Measurements from ENCODE around the gene MOCS1. TPM values are rescaled to one million over a fixed set of nuclear protein-coding genes. Genes with fewer than 3 reads are reported as not detected.

MOCS1 gene
- total and polyA plus RNA-seq, 4 donors, result 6.7 to 36.2 (median 29.2) TPM

DNA sequence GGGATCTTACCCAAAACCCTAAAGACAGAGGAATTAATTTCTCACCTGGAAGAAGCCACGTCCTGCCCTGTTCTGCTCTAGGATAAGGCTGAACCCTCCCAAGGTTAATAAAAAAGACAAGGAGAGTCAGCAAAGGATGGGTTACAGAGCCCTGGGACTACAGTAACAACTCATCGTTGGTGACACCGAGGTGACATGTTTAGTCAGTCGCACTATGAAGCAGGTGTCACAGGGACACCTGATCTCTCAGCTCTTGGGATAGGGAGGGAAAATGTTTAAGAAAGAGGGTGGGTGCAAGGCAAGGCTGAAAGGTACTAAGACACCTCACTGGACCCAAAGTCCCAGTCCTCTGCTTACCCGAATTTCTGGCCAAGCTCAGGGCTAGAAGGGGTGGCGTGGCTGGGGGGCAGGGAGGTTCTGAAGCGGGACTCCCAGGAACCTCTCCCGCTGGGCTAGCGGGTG, 562 bp downstream of the MOCS1 start:
- WGBS, result 10% methylated on average over 9 of the region's 9 CpGs
- H3K4me1 ChIP-seq (ENCODE audit: control insufficient read depth in 4 of 4, insufficient read depth in 4 of 4, low read length in 3 of 4), result peaks cover 16 to 52% (median 36%) of the 10 kb centered on the region in 4 donors
- no peaks in the 10 kb centered on the region for H3K36me3 ChIP-seq (ENCODE audit: control insufficient read depth in 4 of 4, insufficient read depth in 3 of 4, low read depth in 1 of 4, low read length in 3 of 4)
- H3K4me3 ChIP-seq (ENCODE audit: low read depth in 1 of 3, low read length in 3 of 3), result peak overlapping the region; percentile 59 to 85 (median 84)
- H3K27me3 ChIP-seq (ENCODE audit: control insufficient read depth in 4 of 4, insufficient read depth in 4 of 4, low read length in 3 of 4), result no peaks in the 10 kb centered on the region
- no peaks in the 10 kb centered on the region for H3K9me3 ChIP-seq (ENCODE audit: control insufficient read depth in 4 of 4, low read length in 3 of 4)
- TF ChIP-seq TAF1 (conservative IDR thresholded peaks at IDR 0.05) (no peak), NR2F2 (IDR thresholded peaks at IDR 0.05) (no peak), HNF4G (IDR thresholded peaks at IDR 0.05) (no peak), FOXA2 (IDR thresholded peaks at IDR 0.05) (no peak), FOXA1 (IDR thresholded peaks at IDR 0.05) (no peak), ATF3 (IDR thresholded peaks at IDR 0.05) (no peak), JUND (IDR thresholded peaks at IDR 0.05) (no peak), YY1 (IDR thresholded peaks at IDR 0.05) (no peak), RXRA (IDR thresholded peaks at IDR 0.05) (no peak), GABPA (IDR thresholded peaks at IDR 0.05 in 1 of 2, conservative IDR thresholded peaks at IDR 0.05 in 1 of 2) (no peak)
- TF ChIP-seq, protein P1, sequence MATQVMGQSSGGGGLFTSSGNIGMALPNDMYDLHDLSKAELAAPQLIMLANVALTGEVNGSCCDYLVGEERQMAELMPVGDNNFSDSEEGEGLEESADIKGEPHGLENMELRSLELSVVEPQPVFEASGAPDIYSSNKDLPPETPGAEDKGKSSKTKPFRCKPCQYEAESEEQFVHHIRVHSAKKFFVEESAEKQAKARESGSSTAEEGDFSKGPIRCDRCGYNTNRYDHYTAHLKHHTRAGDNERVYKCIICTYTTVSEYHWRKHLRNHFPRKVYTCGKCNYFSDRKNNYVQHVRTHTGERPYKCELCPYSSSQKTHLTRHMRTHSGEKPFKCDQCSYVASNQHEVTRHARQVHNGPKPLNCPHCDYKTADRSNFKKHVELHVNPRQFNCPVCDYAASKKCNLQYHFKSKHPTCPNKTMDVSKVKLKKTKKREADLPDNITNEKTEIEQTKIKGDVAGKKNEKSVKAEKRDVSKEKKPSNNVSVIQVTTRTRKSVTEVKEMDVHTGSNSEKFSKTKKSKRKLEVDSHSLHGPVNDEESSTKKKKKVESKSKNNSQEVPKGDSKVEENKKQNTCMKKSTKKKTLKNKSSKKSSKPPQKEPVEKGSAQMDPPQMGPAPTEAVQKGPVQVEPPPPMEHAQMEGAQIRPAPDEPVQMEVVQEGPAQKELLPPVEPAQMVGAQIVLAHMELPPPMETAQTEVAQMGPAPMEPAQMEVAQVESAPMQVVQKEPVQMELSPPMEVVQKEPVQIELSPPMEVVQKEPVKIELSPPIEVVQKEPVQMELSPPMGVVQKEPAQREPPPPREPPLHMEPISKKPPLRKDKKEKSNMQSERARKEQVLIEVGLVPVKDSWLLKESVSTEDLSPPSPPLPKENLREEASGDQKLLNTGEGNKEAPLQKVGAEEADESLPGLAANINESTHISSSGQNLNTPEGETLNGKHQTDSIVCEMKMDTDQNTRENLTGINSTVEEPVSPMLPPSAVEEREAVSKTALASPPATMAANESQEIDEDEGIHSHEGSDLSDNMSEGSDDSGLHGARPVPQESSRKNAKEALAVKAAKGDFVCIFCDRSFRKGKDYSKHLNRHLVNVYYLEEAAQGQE (IDR thresholded peaks at IDR 0.05), result no peak
- TF ChIP-seq, protein P2, sequence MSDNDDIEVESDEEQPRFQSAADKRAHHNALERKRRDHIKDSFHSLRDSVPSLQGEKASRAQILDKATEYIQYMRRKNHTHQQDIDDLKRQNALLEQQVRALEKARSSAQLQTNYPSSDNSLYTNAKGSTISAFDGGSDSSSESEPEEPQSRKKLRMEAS (IDR thresholded peaks at IDR 0.05), result no peak
- TF ChIP-seq, protein P3, sequence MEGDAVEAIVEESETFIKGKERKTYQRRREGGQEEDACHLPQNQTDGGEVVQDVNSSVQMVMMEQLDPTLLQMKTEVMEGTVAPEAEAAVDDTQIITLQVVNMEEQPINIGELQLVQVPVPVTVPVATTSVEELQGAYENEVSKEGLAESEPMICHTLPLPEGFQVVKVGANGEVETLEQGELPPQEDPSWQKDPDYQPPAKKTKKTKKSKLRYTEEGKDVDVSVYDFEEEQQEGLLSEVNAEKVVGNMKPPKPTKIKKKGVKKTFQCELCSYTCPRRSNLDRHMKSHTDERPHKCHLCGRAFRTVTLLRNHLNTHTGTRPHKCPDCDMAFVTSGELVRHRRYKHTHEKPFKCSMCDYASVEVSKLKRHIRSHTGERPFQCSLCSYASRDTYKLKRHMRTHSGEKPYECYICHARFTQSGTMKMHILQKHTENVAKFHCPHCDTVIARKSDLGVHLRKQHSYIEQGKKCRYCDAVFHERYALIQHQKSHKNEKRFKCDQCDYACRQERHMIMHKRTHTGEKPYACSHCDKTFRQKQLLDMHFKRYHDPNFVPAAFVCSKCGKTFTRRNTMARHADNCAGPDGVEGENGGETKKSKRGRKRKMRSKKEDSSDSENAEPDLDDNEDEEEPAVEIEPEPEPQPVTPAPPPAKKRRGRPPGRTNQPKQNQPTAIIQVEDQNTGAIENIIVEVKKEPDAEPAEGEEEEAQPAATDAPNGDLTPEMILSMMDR (IDR thresholded peaks at IDR 0.05; ENCODE audit: low read depth, low read length, missing input control), result no peak
- TF ChIP-seq, protein P4, sequence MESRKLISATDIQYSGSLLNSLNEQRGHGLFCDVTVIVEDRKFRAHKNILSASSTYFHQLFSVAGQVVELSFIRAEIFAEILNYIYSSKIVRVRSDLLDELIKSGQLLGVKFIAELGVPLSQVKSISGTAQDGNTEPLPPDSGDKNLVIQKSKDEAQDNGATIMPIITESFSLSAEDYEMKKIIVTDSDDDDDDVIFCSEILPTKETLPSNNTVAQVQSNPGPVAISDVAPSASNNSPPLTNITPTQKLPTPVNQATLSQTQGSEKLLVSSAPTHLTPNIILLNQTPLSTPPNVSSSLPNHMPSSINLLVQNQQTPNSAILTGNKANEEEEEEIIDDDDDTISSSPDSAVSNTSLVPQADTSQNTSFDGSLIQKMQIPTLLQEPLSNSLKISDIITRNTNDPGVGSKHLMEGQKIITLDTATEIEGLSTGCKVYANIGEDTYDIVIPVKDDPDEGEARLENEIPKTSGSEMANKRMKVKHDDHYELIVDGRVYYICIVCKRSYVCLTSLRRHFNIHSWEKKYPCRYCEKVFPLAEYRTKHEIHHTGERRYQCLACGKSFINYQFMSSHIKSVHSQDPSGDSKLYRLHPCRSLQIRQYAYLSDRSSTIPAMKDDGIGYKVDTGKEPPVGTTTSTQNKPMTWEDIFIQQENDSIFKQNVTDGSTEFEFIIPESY (IDR thresholded peaks at IDR 0.05), result no peak
- H3K9ac ChIP-seq (ENCODE audit: low read depth in 1 of 2, low read length in 2 of 2), result peak overlapping the region; percentile 45 to 55
- H3K27ac ChIP-seq (ENCODE audit: low read depth in 1 of 2, low read length in 2 of 2), result peak overlapping the region; percentile 76 to 85
- no peak for DNase-seq (ENCODE audit: low spot score)

DNA sequence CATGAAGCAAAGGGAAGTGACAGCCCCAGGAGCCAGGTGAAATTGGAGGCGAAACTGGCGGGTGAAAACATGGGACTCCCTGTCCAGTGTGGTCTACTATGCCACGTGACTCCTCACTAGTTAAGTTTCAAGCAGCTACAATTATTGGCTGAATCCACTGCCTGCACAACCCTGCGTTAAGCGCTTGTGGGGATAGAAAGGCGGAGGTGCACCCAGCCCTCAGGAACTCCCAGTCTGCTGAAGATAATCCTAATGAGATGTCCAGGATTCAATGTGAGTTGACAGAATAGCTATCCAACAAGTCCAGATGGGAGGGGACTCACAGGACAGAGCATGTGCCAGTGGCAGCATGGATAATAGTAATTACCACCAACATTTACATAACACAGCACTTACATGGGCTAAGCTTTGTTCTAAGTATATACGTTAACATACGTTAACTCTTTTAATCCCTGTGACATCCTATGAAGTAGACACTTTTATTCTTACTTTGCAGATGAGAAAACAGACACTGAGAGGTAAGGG, 1.8 kb downstream of the MOCS1 start:
- WGBS, result 91% methylated on average over 8 of the region's 8 CpGs
- H3K27ac ChIP-seq (ENCODE audit: low read depth in 1 of 2, low read length in 2 of 2), result peak overlapping the region; percentile 76 to 85
- peak overlapping the region in 2 of 3 donors; percentile 59 to 85 for H3K4me3 ChIP-seq (ENCODE audit: low read depth in 1 of 3, low read length in 3 of 3)
- H3K9ac ChIP-seq (ENCODE audit: low read depth in 1 of 2, low read length in 2 of 2), result no peak overlapping the region
- no peak for TF ChIP-seq ATF3 (IDR thresholded peaks at IDR 0.05)
- no peak for TF ChIP-seq RXRA (IDR thresholded peaks at IDR 0.05)
- no peak for TF ChIP-seq FOXA1 (IDR thresholded peaks at IDR 0.05)
- TF ChIP-seq GABPA (IDR thresholded peaks at IDR 0.05 in 1 of 2, conservative IDR thresholded peaks at IDR 0.05 in 1 of 2), result no peak
- no peak for TF ChIP-seq YY1 (IDR thresholded peaks at IDR 0.05)
- no peak for TF ChIP-seq SP1 (IDR thresholded peaks at IDR 0.05)
- TF ChIP-seq FOXA2 (IDR thresholded peaks at IDR 0.05), result no peak
- TF ChIP-seq TAF1 (conservative IDR thresholded peaks at IDR 0.05), result no peak
- TF ChIP-seq, protein P2 (IDR thresholded peaks at IDR 0.05), result no peak
- TF ChIP-seq, protein P3 (IDR thresholded peaks at IDR 0.05; ENCODE audit: low read depth, low read length, missing input control), result no peak
- TF ChIP-seq, protein P4 (IDR thresholded peaks at IDR 0.05), result no peak
- no peak for TF ChIP-seq HNF4A (conservative IDR thresholded peaks at IDR 0.05)
- no peaks in the 10 kb centered on the region for H3K27me3 ChIP-seq (ENCODE audit: control insufficient read depth in 4 of 4, insufficient read depth in 4 of 4, low read length in 3 of 4)
- DNase-seq (ENCODE audit: low spot score), result no peak
- no peaks in the 10 kb centered on the region for H3K36me3 ChIP-seq (ENCODE audit: control insufficient read depth in 4 of 4, insufficient read depth in 3 of 4, low read depth in 1 of 4, low read length in 3 of 4)
- peaks cover 9 to 43% (median 30%) of the 10 kb centered on the region in 4 donors for H3K4me1 ChIP-seq (ENCODE audit: control insufficient read depth in 4 of 4, insufficient read depth in 4 of 4, low read length in 3 of 4)
- H3K9me3 ChIP-seq (ENCODE audit: control insufficient read depth in 4 of 4, low read length in 3 of 4), result no peaks in the 10 kb centered on the region

Measured in liver (tissue), 9 donors.